GM19035 (cell line): ENCODE results near the gene RGS3.
A peak's percentile ranks its signal among the peaks of the same experiment; 100 is the strongest.
"Not testable (repeated sequence)": the region's sequence is repeated elsewhere in the genome, so short reads cannot be mapped to it uniquely, and the experiment has no call there.

Experiments used
- ATAC-seq: cut with Tn5 transposase; IDR thresholded peaks from one replicate; pipeline ENCODE4 v1.9.1; 2021; ENCODE audit not compliant: unreplicated experiment

Gene RGS3

GRCh38 chr9:113463418-113464285 is at the start of gene RGS3:
TSS of gene RGS3 (plus strand) at chr9:113463727. CDS start at chr9:113463803, 76 bp downstream.
- no peak for ATAC-seq

GRCh38 chr9:113416149-113416721 is 47.3 kb upstream of the RGS3 start:
- peak; percentile 91 for ATAC-seq

- ATAC-seq: no peak
Measured at GRCh38 chr9:113417370-113417769, 46.2 kb upstream of the RGS3 start.

- no peak for ATAC-seq
Measured at GRCh38 chr9:113421726-113422125, 41.8 kb upstream of the RGS3 start.

GRCh38 chr9:113425072-113425471 is 38.5 kb upstream of the RGS3 start:
- ATAC-seq: no peak

GRCh38 chr9:113426701-113427100 is 36.8 kb upstream of the RGS3 start:
- no peak for ATAC-seq

GRCh38 chr9:113427629-113428028 is 35.9 kb upstream of the RGS3 start:
- ATAC-seq: no peak

GRCh38 chr9:113428062-113428615 is 35.4 kb upstream of the RGS3 start:
- no peak for ATAC-seq

- no peak for ATAC-seq
Measured at GRCh38 chr9:113431191-113431590, 32.3 kb upstream of the RGS3 start.

GRCh38 chr9:113436728-113437515 is 26.6 kb upstream of the RGS3 start:
- no peak for ATAC-seq

GRCh38 chr9:113437716-113438115 is 25.8 kb upstream of the RGS3 start:
- ATAC-seq: not testable (repeated sequence)

GRCh38 chr9:113444736-113445135 is 18.8 kb upstream of the RGS3 start:
- ATAC-seq: no peak

GRCh38 chr9:113446323-113446740 is 17.2 kb upstream of the RGS3 start:
- no peak for ATAC-seq

- ATAC-seq: no peak
Measured at GRCh38 chr9:113449376-113449775, 14.2 kb upstream of the RGS3 start.

GRCh38 chr9:113452113-113452605 is 11.4 kb upstream of the RGS3 start:
- no peak for ATAC-seq

GRCh38 chr9:113454914-113455761 is 8.4 kb upstream of the RGS3 start:
- ATAC-seq: no peak

- ATAC-seq: no peak
Measured at GRCh38 chr9:113456235-113456634, 7.3 kb upstream of the RGS3 start.

- no peak for ATAC-seq
Measured at GRCh38 chr9:113461285-113461684, 2.2 kb upstream of the RGS3 start.

GRCh38 chr9:113461943-113462342 is 1.6 kb upstream of the RGS3 start:
- ATAC-seq: no peak

GRCh38 chr9:113462781-113463286 is 693 bp upstream of the RGS3 start:
- no peak for ATAC-seq
